K562 (cell line): ENCODE data around the gene PDE4D. TPM values are rescaled to one million over a fixed set of nuclear protein-coding genes. Genes with fewer than 3 reads are reported as not detected.

ENCODE experiments used
- ATAC-seq: fragments of 200-7000 bp; cut with Tn5 transposase; 3 replicates; pipeline ENCODE4 v1.9.1; 2020; ENCODE audit warnings: moderate library complexity
- BruUV-seq: library from RNA; stranded (reverse); fragments of 400-500 nt; replicated peaks from 2 replicates; lab custom pipeline; 2021; lab: Mats Ljungman, UMichigan
- CTCF ChIA-PET: fragments of 300-600 bp; formaldehyde crosslinking; extraction: SDS; loops from one replicate; lab custom pipeline; 2021; ENCODE audit warnings: low intra/inter-chr PET ratio; lab: Yijun Ruan, JAX
- POLR2A ChIA-PET: fragments of 300-600, 350-650 bp; sonication (Branson Sonifier 250); formaldehyde crosslinking; extraction: SDS; loops from one replicate; lab custom pipeline; 2021; ENCODE audit warnings: antibody characterized with exemption, inconsistent platforms; lab: Yijun Ruan, JAX
- DNase-seq, 4 experiments: peaks; one replicate each; pipeline versions ENCODE4 v3.0.0 to v3.0.0-alpha.2; 2011 to 2018; ENCODE audit warnings: low spot score in 3 of 4, mixed read lengths in 3 of 4; ENCODE audit errors: extremely low read depth in 1 of 4
- FAIRE-seq: peaks from 2 replicates; lab custom pipeline; 2011; peaks lifted over from hg19 to GRCh38; lab: Jason Lieb, UNC
- H2AFZ ChIP-seq: 2 replicates; pipeline ENCODE4 v1.6.0; 2011; ENCODE audit warnings: low read depth, low read length, control low read depth, inconsistent platforms
- H3K27ac ChIP-seq: fragments of 200-600 bp; 3 replicates; pipeline ENCODE4 v1.8.0; 2011; ENCODE audit warnings: low read depth, mild to moderate bottlenecking, control low read depth, inconsistent platforms, low read length, moderate library complexity, mixed read lengths; ENCODE audit errors: extremely low read depth
- H3K27me3 ChIP-seq, 2 experiments: fragments of 300-600 bp in 1 of 2; 2 replicates in 1 of 2; 3 replicates in 1 of 2; pipeline versions ENCODE4 v1.6.0 to v1.8.0; 2011; ENCODE audit warnings: inconsistent platforms in 2 of 2, low read length in 2 of 2, mild to moderate bottlenecking in 1 of 2, mixed read lengths in 1 of 2, moderate library complexity in 1 of 2; ENCODE audit not compliant: control insufficient read depth in 2 of 2, insufficient read depth in 2 of 2
- H3K36me3 ChIP-seq: fragments of 300-600 bp; 3 replicates; pipeline ENCODE4 v1.8.0; 2011; ENCODE audit warnings: mild to moderate bottlenecking, low read length, inconsistent platforms; ENCODE audit not compliant: control insufficient read depth, insufficient read depth
- H3K4me1 ChIP-seq, 2 experiments: fragments of 200-600 bp in 1 of 2; replicated peaks in 1 of 2; 2 replicates in 1 of 2; 3 replicates in 1 of 2; pipeline versions ENCODE4 v1.5.1 to v1.8.0; 2011; ENCODE audit warnings: inconsistent platforms in 2 of 2, low read length in 2 of 2, mild to moderate bottlenecking in 1 of 2, mixed read lengths in 1 of 2, moderate library complexity in 1 of 2; ENCODE audit not compliant: control insufficient read depth in 2 of 2, insufficient read depth in 2 of 2
- H3K4me2 ChIP-seq: 2 replicates; pipeline ENCODE4 v1.6.1; 2011; ENCODE audit warnings: low read length, control low read depth, inconsistent platforms, mixed read lengths; ENCODE audit not compliant: insufficient read depth
- H3K4me3 ChIP-seq: fragments of 200-600 bp; sonication (generic), shearing (Covaris generic); 2 replicates; pipeline ENCODE4 v1.5.1; 2016; ENCODE audit warnings: control low read depth, inconsistent platforms
- H3K79me2 ChIP-seq: fragments of 200-600 bp; 3 replicates; pipeline ENCODE4 v1.8.0; 2011; ENCODE audit warnings: low read length, inconsistent platforms; ENCODE audit not compliant: control insufficient read depth, insufficient read depth
- H3K9ac ChIP-seq, 2 experiments: 2 replicates each; pipeline versions ENCODE4 v1.6.0 to v1.6.1; 2011; ENCODE audit warnings: low read depth in 2 of 2, low read length in 2 of 2, control low read depth in 1 of 2, inconsistent platforms in 1 of 2, mild to moderate bottlenecking in 1 of 2, mixed read lengths in 1 of 2; ENCODE audit not compliant: insufficient read depth in 1 of 2
- H3K9me1 ChIP-seq: one replicate; pipeline ENCODE4 v1.6.0; 2011; ENCODE audit warnings: inconsistent platforms, mild to moderate bottlenecking, low read length, moderate library complexity; ENCODE audit not compliant: control insufficient read depth, insufficient read depth
- H3K9me3 ChIP-seq: replicated peaks from 2 replicates; pipeline ENCODE4 v1.5.1; 2011; ENCODE audit warnings: low read depth, low read length, inconsistent platforms; ENCODE audit not compliant: control insufficient read depth, insufficient read depth
- H4K20me1 ChIP-seq: replicated peaks from 2 replicates; pipeline ENCODE4 v1.6.1; 2011; ENCODE audit warnings: low read length, inconsistent platforms, mixed read lengths; ENCODE audit not compliant: control insufficient read depth, insufficient read depth
- BRD9 ChIP-seq: fragments of 450-650 bp; IDR thresholded peaks from 2 replicates; pipeline ENCODE4 v1.6.1; 2018; ENCODE audit warnings: low read depth; ENCODE audit not compliant: partially characterized antibody
- CBFA2T3 ChIP-seq: fragments of 450-650 bp; IDR thresholded peaks from 2 replicates; pipeline ENCODE4 v1.6.1; 2017
- CEBPZ ChIP-seq: fragments of 150-350 bp; IDR thresholded peaks from 2 replicates; pipeline ENCODE4 v1.6.1; 2014; ENCODE audit warnings: low read depth, mild to moderate bottlenecking, low read length, borderline replicate concordance
- CHCHD3 ChIP-seq: fragments of 250-450 bp; sonication (Bioruptor Pico); IDR thresholded peaks from 2 replicates; pipeline ENCODE4 v2.1.2; 2022; ENCODE audit warnings: mild to moderate bottlenecking
- ELF1 ChIP-seq: fragments of 200-800 bp; sonication (Bioruptor generic); IDR thresholded peaks from 2 replicates; pipeline ENCODE4 v1.6.1; 2016; ENCODE audit warnings: missing genetic modification characterization, missing compliant biosample characterization
- ETS2 ChIP-seq: IDR thresholded peaks from 2 replicates; pipeline ENCODE4 v1.6.1; 2016; ENCODE audit warnings: borderline replicate concordance, missing genetic modification characterization, mild to moderate bottlenecking, moderate library complexity, missing compliant biosample characterization; ENCODE audit not compliant: poor library complexity, severe bottlenecking
- EZH2 ChIP-seq: IDR thresholded peaks from 2 replicates; pipeline ENCODE4 v1.6.1; 2012; ENCODE audit warnings: low read depth, mild to moderate bottlenecking, inconsistent platforms, low read length, borderline replicate concordance
- GATAD2A ChIP-seq: fragments of 450-650 bp; IDR thresholded peaks from 2 replicates; pipeline ENCODE4 v1.6.1; 2017
- GATAD2B ChIP-seq: fragments of 450-650 bp; IDR thresholded peaks from 2 replicates; pipeline ENCODE4 v1.6.1; 2017; ENCODE audit warnings: mild to moderate bottlenecking, borderline replicate concordance
- HMG20B ChIP-seq: fragments of 250-450 bp; sonication (Bioruptor Pico); IDR thresholded peaks from 2 replicates; pipeline ENCODE4 v1.5.0; 2021; ENCODE audit warnings: mild to moderate bottlenecking
- MEIS2 ChIP-seq: fragments of 450-650 bp; IDR thresholded peaks from 2 replicates; pipeline ENCODE4 v1.6.1; 2014; ENCODE audit warnings: mild to moderate bottlenecking; ENCODE audit not compliant: partially characterized antibody
- NFYB ChIP-seq: IDR thresholded peaks from 2 replicates; pipeline ENCODE4 v1.6.1; 2011; ENCODE audit warnings: mild to moderate bottlenecking, moderate library complexity; ENCODE audit not compliant: insufficient read length; ENCODE audit errors: extremely low read depth
- POLR2G ChIP-seq: fragments of 200-400 bp; formaldehyde crosslinking; IDR thresholded peaks from 2 replicates; pipeline ENCODE4 v1.6.1; 2017; ENCODE audit warnings: low read depth, mild to moderate bottlenecking, antibody characterized with exemption, low read length, moderate library complexity
- SAP30 ChIP-seq: fragments of 200-600 bp; sonication (generic); IDR thresholded peaks from 2 replicates; pipeline ENCODE4 v1.6.1; 2012; ENCODE audit warnings: borderline replicate concordance, low read depth, mild to moderate bottlenecking, moderate library complexity, low read length, control low read depth, inconsistent platforms; ENCODE audit not compliant: insufficient read depth, poor library complexity, severe bottlenecking
- SIN3A ChIP-seq, 2 experiments: fragments of 150-350 bp in 1 of 2; IDR thresholded peaks; 2 replicates each; pipeline ENCODE4 v1.6.1; 2011 to 2016; ENCODE audit warnings: borderline replicate concordance in 2 of 2, low read depth in 2 of 2, low read length in 2 of 2, mild to moderate bottlenecking in 2 of 2, moderate library complexity in 2 of 2; ENCODE audit not compliant: control insufficient read depth in 1 of 2
- TOE1 ChIP-seq, 2 experiments: fragments of 450-650 bp in 1 of 2; sonication (generic) in 1 of 2; formaldehyde crosslinking in 1 of 2; IDR thresholded peaks; 2 replicates each; pipeline versions ENCODE4 v1.7.1 to v1.8.0; 2016 to 2022; ENCODE audit warnings: borderline replicate concordance in 2 of 2, mild to moderate bottlenecking in 2 of 2, antibody characterized with exemption in 1 of 2, inconsistent platforms in 1 of 2, low read depth in 1 of 2, missing genetic modification reagents in 1 of 2, moderate library complexity in 1 of 2
- YY1 ChIP-seq, 3 experiments: IDR thresholded peaks; 2 replicates each; pipeline ENCODE4 v1.6.1; 2011; ENCODE audit warnings: low read length in 2 of 3, mild to moderate bottlenecking in 2 of 3, moderate library complexity in 2 of 3, borderline replicate concordance in 1 of 3, control low read depth in 1 of 3, low read depth in 1 of 3; ENCODE audit not compliant: insufficient read depth in 3 of 3, insufficient replicate concordance in 2 of 3, control insufficient read depth in 1 of 3, insufficient read length in 1 of 3; ENCODE audit errors: extremely low read depth in 1 of 3
- ZBTB17 ChIP-seq: fragments of 450-650 bp; formaldehyde crosslinking; IDR thresholded peaks from 2 replicates; pipeline ENCODE4 v1.4.0; 2020; ENCODE audit warnings: mild to moderate bottlenecking
- in situ Hi-C: fragments of 300-500 bp; cut with MboI; formaldehyde crosslinking; loops from 4 replicates; pipeline ENCODE4 v1.15.0; 2018; ENCODE audit warnings: inconsistent platforms, mixed read lengths
- intact Hi-C: fragments of 100-400 bp; cut with micrococcal nuclease; formaldehyde crosslinking; loops from 2 replicates; pipeline ENCODE4 v1.14.2; 2022
- polyA plus RNA-seq, 8 experiments: library from polyadenylated mRNA; depleted of rRNA in 4 of 8; stranded (reverse) in 5 of 8; unstranded in 3 of 8; fragments of >200 nt; fragmentation: Nextera tagmentation in 2 of 8; fragmentation: Illumina TruSeq in 1 of 8; extraction: Ambion mirVana in 2 of 8; extraction: Trizol in 1 of 8; gene quantifications; 2 replicates each; pipeline versions ENCODE4 v1.2.1 to v1.2.3, GENCODE V29; 2011 to 2014; ENCODE audit warnings: inconsistent platforms in 1 of 8, missing spikeins in 1 of 8
- total RNA-seq, 7 experiments: library from RNA; depleted of rRNA in 6 of 7; stranded (reverse); fragments of >200 nt in 6 of 7; fragmentation: Illumina TruSeq in 2 of 7; extraction: Trizol in 2 of 7; gene quantifications; 2 replicates each; pipeline versions ENCODE4 v1.2.1 to v1.2.3, GENCODE V29; 2011 to 2021; ENCODE audit warnings: low replicate concordance in 1 of 7

Gene PDE4D
- total and polyA plus RNA-seq, 9 of the 15 experiments (the other 6 are each of a cell fraction or from before 2014, with no cell fraction given): 0.04 to 0.46 (median 0.13) TPM

GRCh38 chr5:59521476-59521875, 372.1 kb downstream of the PDE4D start:
- no peak overlapping the region for H2AFZ ChIP-seq
- in situ Hi-C loops: no loop called here
- no peaks in the 10 kb centered on the region for H3K4me1 ChIP-seq
- no peaks in the 10 kb centered on the region for H3K27me3 ChIP-seq
- DNase-seq: no peak
- no peaks in the 10 kb centered on the region for H3K79me2 ChIP-seq
- BruUV-seq: no TSS peak
- H3K4me2 ChIP-seq: no peak overlapping the region
- H3K9ac ChIP-seq: no peak overlapping the region
- FAIRE-seq: no peak
- ChIA-PET CTCF (no interaction called here), POLR2A (no interaction called here)
- H3K9me1 ChIP-seq: no peaks in the 10 kb centered on the region
- no peaks in the 10 kb centered on the region for H3K9me3 ChIP-seq
- no peak overlapping the region for H3K4me3 ChIP-seq
- H3K27ac ChIP-seq: no peak overlapping the region
- intact Hi-C loops: no loop called here
- no peak for ATAC-seq
- H3K36me3 ChIP-seq: no peaks in the 10 kb centered on the region
- H4K20me1 ChIP-seq: no peaks in the 10 kb centered on the region
- TF ChIP-seq NFYB (no peak), CEBPZ (no peak), ZBTB17 (CRISPR knock-in tag) (no peak), BRD9 (no peak), MEIS2 (no peak), CBFA2T3 (no peak), EZH2 (no peak), GATAD2B (no peak), ETS2 (tag) (no peak), CHCHD3 (CRISPR knock-in tag) (no peak), TOE1 (IDR thresholded peaks at IDR 0.05; ENCODE audit: borderline replicate concordance) (no peak), TOE1 (CRISPR knock-in tag; IDR thresholded peaks at IDR 0.05; ENCODE audit: borderline replicate concordance, low read depth) (no peak), YY1 (IDR thresholded peaks at IDR 0.05; ENCODE audit: borderline replicate concordance in 1 of 3, control insufficient read depth in 1 of 3, extremely low read depth in 1 of 3, insufficient read depth in 3 of 3, insufficient read length in 1 of 3, insufficient replicate concordance in 2 of 3, low read depth in 1 of 3, low read length in 2 of 3) (no peak), ELF1 (tag) (no peak), SIN3A (IDR thresholded peaks at IDR 0.05; ENCODE audit: borderline replicate concordance in 2 of 2, control insufficient read depth in 1 of 2, low read depth in 2 of 2, low read length in 2 of 2) (no peak), POLR2G (no peak), HMG20B (CRISPR knock-in tag) (no peak), SAP30 (no peak), GATAD2A (no peak)
